NCI-H460 (cell line): ENCODE measurements around the gene PHF1. TPM values are rescaled to one million over a fixed set of nuclear protein-coding genes. Genes with fewer than 3 reads are reported as not detected.

ENCODE experiments used
- DNase-seq: peaks from one replicate; pipeline ENCODE4 v3.0.0-alpha.2; 2016; ENCODE audit warnings: low read depth; ENCODE audit errors: extremely low read depth
- small RNA-seq, 2 experiments: library from RNA; depleted of rRNA; stranded (forward); fragments of <200 nt; gene quantifications; one replicate each; pipeline ENCODE3, GENCODE V24; 2014
- total RNA-seq: library from RNA; depleted of rRNA; stranded (reverse); fragments of >200 nt; shearing (Covaris generic); gene quantifications from 2 replicates; pipeline ENCODE4 v1.2.3, GENCODE V29; 2014; rRNA removed

The PHF1 gene
- total RNA-seq, 1 experiment from 2014 or later: 18.8 TPM

DNA sequence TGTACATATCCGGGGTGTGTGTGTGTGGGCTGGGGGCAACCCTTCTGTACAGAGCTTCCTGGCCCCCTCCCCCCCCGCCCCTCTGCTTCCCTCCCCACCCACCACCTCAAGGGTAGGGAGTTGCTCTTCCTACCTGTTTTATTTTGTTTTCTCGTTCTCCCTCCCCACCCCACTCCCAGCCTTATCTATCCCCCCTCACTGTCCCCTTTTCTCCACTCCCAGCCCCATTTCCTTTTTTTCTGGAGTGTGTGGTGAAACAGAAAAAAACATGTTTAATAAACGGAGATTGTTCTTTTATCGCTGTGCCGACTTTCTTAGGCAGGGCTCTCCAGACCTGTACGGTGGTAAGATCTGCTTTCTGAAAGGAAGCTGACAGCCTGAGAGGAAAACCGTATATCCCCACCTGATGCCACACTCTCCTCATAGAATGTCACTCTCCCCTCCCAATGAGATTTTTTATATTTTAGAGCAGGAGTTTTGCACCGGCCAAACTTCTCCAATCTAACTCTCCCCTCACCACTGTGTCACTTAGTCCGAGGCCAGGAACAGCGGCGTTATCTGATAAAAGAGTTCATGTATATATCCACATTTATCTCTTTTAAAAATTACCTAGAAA is 42.7 kb downstream of the PHF1 start:
- no peak for DNase-seq

DNA sequence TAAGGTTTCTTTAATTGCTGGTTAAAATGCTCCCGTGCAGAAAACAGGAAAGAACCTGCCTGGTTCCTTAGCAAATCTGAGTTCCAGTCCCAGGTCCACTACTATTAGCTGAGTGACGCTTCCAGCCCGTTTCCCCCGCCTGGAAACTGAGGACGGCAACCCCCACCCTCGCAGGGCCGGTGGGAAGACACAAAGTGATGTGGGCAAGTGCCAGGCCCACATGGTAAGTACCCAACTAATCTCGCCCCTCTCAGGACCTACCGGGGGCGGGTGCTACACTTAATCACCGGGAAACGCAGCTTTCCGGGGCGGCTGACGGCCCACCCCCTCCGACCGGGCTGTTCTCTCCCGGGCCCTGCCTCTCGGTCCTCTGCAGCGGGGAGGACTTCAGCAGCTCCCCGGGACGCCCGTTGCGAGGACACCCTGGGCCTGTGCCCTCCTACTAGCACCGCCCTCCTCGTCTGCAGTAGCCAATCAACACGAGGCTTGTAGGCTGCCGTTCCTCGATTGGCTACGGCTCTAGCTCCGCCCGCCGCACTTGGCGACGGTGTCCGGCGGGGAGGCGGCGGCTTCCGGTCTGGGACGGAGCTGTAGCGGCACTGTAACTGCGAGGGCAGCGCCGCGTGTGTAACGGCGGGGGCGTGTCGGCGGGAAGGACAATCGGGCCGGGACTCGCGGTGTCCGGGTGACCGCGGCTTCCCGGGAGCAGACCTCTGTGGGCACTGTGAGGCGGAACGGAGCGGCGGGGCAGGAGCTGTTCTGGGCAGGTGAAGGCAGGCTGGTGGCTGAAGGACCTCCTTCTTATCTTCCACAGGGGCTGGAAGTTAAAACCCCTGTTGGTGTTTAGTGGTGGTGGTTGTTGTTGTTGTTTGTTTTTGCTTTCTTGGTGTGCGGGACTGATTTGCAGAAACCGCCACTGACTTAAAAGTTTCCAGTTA is 43.5 kb downstream of the PHF1 start, which contains the start of gene ZBTB9:
Gene ZBTB9, plus strand, starts transcription at position 568 of the 938 bp plus-strand sequence. CDS start 525 bp downstream, outside the sequence.
- peak; percentile 92 for DNase-seq

DNA sequence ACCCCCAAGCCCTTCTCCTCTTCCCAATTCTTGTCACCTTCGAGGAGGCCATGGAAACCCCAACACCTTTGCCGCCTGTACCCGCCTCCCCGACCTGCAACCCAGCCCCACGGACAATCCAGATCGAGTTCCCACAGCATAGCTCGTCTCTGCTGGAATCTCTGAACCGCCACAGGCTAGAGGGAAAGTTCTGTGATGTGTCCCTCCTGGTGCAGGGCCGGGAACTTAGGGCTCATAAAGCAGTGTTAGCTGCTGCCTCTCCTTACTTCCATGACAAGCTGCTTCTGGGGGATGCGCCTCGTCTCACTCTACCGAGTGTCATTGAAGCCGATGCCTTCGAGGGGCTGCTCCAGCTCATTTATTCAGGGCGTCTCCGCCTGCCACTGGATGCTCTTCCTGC is 44.2 kb downstream of the PHF1 start:
- no peak for DNase-seq

DNA sequence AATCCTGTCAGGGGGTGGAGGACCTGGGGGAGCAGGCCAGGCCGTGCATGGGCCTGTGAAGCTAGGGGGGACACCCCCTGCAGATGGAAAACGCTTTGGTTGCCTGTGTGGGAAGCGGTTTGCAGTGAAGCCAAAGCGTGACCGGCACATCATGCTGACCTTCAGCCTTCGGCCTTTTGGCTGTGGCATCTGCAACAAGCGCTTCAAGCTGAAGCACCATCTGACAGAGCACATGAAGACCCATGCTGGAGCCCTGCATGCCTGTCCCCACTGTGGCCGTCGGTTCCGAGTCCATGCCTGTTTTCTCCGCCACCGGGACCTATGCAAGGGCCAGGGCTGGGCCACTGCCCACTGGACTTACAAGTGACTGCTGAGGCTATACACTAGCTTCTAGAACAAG is 45.3 kb downstream of the PHF1 start:
- no peak for DNase-seq

DNA sequence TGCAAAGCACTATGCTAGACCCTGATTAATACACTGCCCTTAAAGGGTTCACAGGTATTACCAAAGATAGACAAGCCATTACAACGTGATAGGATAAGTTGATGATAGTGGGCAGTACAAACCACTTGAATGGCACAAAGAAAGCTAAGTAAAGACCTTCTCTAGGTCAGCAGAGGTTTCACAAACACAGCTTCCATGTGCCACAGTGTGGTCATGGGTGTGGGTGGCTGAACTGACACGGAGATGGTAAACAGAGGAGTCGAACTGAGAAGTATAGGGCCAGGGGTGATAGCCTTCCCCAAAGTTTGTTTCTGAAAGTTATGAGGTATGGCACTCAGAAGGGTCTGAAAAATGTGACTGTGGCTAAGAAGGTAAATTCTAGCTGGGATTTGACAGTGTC is 47.9 kb downstream of the PHF1 start:
- DNase-seq: no peak

DNA sequence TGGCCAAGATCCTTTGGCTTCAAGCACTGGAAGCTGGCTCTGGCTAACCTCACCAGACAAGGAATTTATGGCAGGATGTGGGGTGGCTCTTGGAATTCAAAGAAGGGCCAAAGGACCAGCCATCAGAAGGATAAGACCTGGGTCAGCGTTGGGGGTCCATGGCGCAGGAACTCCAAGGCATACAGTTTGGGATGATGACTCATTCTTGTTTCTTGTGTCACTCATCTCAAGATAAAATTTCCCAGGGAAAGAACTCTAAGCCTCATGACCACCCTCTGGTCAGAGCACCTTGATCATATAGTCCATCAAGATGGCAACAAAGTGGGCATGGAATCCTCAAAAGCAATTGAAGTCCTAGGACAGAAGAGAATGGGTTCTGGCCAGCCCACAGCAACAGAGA is 48.4 kb downstream of the PHF1 start:
- no peak for DNase-seq

Small RNA genes within 50 kb of the gene (small RNA-seq; reads per million reads assigned to genes)
- 0 reads per million in 2 experiments for gene RPL35AP4
- gene ZBTB9: 0 reads per million in 2 experiments

Other genes starting within 250 kb of the PHF1 start
- 0.05 TPM in 1 of 2 replicates, not detected in the other for gene COL11A2, start 218.5 kb upstream of the PHF1 start, total RNA-seq
- gene RXRB, start 210.3 kb upstream of the PHF1 start, total RNA-seq: 13.7 and 14.0 TPM in 2 replicates
- gene SLC39A7, start 210.1 kb upstream of the PHF1 start, total RNA-seq: 37.8 and 44.8 TPM in 2 replicates
- 10.3 and 12.5 TPM in 2 replicates for gene HSD17B8, start 206.4 kb upstream of the PHF1 start, total RNA-seq
- gene RING1, start 202.5 kb upstream of the PHF1 start, total RNA-seq: 8.7 and 10.8 TPM in 2 replicates
- 36.0 and 39.7 TPM in 2 replicates for gene VPS52, start 139.1 kb upstream of the PHF1 start, total RNA-seq
- gene RPS18, start 138.9 kb upstream of the PHF1 start, total RNA-seq: 4,945 and 5,414 TPM in 2 replicates
- 0.69 and 1.8 TPM in 2 replicates for gene B3GALT4, start 133.9 kb upstream of the PHF1 start, total RNA-seq
- gene WDR46, start 121.8 kb upstream of the PHF1 start, total RNA-seq: 28.8 and 29.4 TPM in 2 replicates
- 61.7 and 69.2 TPM in 2 replicates for gene PFDN6, start 121.4 kb upstream of the PHF1 start, total RNA-seq
- gene RGL2, start 112.1 kb upstream of the PHF1 start, total RNA-seq: 16.0 and 16.9 TPM in 2 replicates
- 45.3 and 58.5 TPM in 2 replicates for gene TAPBP, start 96.9 kb upstream of the PHF1 start, total RNA-seq
- 8.6 and 8.7 TPM in 2 replicates for gene ZBTB22, start 93.3 kb upstream of the PHF1 start, total RNA-seq
- 22.3 and 23.9 TPM in 2 replicates for gene DAXX, start 88.1 kb upstream of the PHF1 start, total RNA-seq
- gene KIFC1, start 19.2 kb upstream of the PHF1 start, total RNA-seq: 14.7 and 16.9 TPM in 2 replicates
- gene CUTA, start 7.1 kb downstream of the PHF1 start, total RNA-seq: 132 and 160 TPM in 2 replicates
- 1.2 TPM in 2 replicates for gene SYNGAP1, start 9.1 kb downstream of the PHF1 start, total RNA-seq
- gene ZBTB9, start 43.6 kb downstream of the PHF1 start, total RNA-seq: 5.2 and 6.4 TPM in 2 replicates
- gene BAK1, start 169.3 kb downstream of the PHF1 start, total RNA-seq: 13.2 and 14.6 TPM in 2 replicates
- gene ITPR3, start 210.3 kb downstream of the PHF1 start, total RNA-seq: 31.9 and 38.9 TPM in 2 replicates